Fibroblast of peridontal ligament (primary cell): Measurements from ENCODE around the gene RRAS.

Experiments
- DNase-seq: peaks from one replicate; pipeline ENCODE4 v3.0.0-alpha.2; 2010; ENCODE audit errors: extremely low read depth

The RRAS gene

GRCh38 chr19:49640113-49640898, at the start of gene RRAS:
TSS of gene RRAS (minus strand) at chr19:49640143. CDS start at chr19:49640098, 45 bp downstream.
- peak; percentile 100 for DNase-seq

- DNase-seq = no peak
These were observed 49.5 kb upstream of the RRAS start, which contains the start of gene ADM5 for GRCh38 chr19:49689133-49690078. TSS of gene ADM5 (plus strand) at chr19:49689594. CDS start at chr19:49689838, 244 bp downstream.

DNA sequence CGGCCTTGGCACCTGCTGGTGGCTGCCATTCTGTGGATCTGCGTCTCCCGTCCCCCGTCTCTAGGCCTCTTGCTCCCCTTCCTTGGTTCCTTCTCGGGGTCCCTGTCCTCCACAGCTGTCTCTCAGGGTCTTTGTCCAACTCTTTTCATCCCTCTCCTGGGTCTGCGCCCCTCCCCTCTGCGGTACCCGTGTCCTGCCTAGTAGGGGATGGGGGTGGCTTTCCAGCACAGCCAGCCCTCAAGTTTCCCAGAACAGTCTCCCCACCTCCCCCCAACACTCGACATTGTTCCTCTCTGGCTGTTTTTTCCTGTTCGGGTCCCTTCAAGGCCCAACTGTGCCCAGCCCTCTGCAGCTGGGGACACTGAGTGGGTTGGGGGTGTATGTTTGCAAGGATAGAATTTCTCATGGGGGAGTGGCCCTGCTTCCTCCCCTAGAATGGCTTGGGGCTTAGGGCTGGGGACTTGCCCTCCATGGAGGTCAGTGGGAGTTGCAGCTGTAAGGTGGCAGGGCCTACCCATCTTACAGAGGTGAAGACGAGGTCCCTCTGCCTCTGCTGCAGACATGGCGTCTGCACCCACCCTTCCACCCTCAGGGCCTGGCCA, 48.7 kb upstream of the RRAS start:
- DNase-seq = no peak

DNA sequence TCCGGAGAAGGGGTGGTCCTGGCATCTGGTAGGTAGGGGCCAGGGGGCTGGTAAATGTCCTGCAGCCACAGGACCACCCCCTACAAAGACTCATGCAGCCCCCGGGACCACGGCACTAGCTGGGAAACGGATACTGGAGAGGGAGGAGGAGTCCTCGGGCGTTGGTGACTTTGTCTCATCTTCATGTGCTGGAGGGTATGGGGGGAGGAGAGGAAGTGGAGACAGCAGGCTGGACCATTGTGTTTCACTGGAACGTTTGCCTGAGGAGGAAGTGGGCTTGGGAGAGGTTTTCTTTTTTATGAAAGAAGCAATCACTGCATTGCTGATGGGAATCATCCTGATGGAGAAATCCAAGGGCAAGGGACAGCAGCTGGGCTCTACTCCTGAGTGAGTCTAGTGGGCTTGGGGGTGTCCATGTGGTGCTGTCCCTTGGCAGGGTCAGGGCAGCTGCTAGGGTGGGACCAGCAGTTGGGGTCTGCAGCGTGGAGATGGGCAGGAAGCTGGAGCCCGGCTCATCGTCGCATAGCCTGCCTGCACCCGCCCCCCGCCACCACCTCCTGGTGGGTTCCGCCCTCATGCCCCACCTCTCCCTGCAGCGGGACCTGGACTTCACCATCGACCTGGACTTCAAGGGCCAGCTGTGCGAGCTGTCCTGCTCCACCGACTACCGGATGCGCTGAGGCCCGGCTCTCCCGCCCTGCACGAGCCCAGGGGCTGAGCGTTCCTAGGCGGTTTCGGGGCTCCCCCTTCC, 47.8 kb upstream of the RRAS start:
- no peak for DNase-seq

DNA sequence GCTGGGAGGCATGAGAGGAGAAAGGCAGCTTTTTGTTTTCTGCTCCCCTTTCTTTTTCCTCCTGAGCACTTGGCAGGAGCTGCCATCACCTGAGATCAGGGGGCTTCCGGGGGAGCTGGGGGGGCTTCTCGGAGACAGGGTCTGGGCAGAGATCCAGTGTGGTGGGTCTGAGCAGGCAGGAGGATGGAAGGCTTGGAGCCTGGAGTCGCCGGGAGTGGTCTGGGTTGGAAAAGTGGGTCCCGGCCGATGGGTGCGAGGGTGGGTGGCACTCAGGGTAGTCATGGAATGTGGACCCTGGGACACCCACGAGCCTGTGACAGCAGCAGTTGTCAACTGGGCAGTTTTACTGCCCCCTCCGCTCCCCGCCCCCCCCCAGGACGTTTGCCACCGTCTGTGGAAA, 47.2 kb upstream of the RRAS start:
- DNase-seq = no peak

DNA sequence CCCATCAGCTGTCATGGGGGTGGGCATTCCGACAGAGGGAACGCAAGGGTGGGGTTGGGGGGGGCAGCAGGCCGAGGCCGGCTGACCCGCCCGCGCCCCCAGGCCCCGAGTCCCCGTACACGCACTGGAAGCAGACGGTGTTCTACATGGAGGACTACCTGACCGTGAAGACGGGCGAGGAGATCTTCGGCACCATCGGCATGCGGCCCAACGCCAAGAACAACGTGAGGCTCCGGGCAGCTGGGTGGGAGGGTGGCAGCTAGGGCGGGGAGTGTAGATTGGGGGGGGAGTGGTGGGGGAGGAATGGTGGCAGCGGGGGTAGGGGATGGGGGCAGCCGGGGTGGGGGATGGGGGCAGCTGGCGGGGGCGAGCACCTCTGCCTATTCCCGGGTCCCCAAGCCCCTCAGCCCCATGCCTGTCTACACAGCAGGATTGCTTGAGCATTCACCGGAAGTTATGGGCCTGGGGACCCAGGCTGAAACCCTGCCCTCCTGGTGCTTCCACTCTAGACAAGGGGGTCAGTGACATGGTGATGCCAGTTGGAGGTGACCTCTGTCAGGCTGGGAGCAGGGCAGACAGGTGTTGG, 46.7 kb upstream of the RRAS start:
- DNase-seq = no peak

GRCh38 chr19:49685845-49686332, 45.9 kb upstream of the RRAS start:
- no peak for DNase-seq

- DNase-seq = no peak
These were observed 45.1 kb upstream of the RRAS start for GRCh38 chr19:49684983-49685553.

GRCh38 chr19:49684251-49684982, 44.5 kb upstream of the RRAS start:
- DNase-seq = no peak

GRCh38 chr19:49683814-49684250, 43.9 kb upstream of the RRAS start:
- no peak for DNase-seq

DNA sequence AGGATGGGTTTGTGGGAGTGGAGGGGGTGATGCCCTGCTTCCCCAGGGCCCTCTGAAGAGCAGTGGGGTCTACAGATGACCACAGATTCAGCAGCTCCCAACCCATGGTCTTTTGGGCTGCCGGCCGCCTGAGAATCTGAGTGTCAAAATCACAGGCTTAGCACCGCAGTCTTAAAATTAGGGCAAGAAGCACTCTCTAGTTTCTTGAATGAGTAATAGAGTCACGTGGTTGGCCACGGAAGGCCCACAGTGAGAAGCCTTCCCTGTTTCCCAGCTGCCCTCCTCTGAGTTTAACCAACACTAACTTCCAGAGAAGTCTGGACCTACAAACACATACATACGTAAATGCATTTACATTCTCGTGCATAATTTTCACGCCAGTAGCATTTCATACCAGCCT, 42.3 kb upstream of the RRAS start:
- DNase-seq = peak; percentile 25

GRCh38 chr19:49681830-49682229, 41.9 kb upstream of the RRAS start:
- no peak for DNase-seq

GRCh38 chr19:49680421-49681351, 40.7 kb upstream of the RRAS start:
- peak; percentile 78 for DNase-seq

DNA sequence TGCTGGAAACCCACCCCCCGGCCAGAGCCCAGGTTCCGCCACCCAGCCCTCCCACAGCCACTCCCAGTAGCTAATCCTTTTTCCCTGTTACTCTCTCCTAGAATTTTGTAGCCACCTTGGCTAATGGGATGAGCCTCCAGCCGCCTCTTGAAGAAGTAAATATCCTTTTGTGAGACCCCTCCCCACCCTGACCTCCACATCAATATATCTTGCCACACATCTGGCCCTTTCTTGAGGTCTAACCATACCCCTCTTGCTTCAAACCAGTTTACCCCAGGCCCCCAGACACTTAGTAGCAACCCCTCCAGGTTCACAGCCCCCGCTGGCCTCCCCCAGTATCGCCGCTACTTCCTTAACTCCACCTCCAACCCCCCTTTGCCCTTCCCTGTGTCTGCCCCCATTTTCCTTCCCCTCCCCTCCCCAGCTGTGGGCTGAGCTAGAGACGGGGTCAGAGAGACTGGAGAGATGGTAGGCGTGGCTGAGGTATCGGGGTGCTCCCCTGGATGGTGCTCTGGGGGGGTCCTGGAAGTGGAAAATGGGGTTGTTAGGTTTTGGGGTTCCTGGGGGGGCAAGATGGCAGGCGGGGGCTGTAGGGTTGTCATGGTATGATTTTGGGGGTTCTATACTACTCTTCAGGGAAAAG, 39.9 kb upstream of the RRAS start:
- DNase-seq = no peak

GRCh38 chr19:49678985-49679770, 39.2 kb upstream of the RRAS start:
- DNase-seq = no peak

DNA sequence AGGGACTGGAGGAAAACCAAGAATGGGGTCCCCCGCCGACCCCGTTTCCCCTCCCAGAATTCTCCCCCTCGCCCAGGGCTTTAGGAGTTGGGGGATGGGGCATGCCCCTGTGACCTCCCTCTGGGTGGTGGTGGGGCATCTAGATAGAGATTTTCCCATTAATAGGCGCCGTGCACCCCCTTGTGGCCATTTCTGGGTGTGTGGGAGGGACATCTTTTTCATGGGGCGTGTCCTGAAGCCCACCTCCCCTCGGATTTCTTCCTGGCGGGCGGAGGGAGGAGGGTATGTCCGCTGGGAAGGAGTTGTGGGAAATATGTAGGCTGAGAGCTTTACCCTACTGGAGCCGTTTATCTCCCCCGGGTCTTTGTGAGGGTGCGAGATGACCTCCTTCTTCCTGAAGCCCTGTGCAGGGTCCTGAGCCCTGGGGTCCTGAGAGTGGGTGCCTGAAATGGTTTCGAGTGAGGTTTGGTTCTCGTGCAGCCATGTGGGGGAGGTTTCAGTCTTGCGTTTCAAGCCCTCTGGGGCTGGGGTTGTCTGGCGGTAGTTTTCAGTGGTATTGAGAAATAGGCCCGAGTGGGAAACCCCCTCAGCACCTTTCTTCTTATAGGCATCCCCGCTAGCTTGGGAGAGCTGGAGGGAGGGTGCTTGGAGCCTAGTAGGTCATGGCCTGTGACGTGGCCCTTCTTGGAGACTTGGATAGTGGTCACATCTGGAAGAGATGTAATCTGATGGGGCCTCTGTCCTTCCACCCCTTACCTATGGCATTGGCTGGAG, 38.1 kb upstream of the RRAS start:
- DNase-seq = peak; percentile 54
